SK-N-SH (cell line): Measurements from ENCODE around the gene LILRA1. TPM values are rescaled to one million over a fixed set of nuclear protein-coding genes. Genes with fewer than 3 reads are reported as not detected.

Experiments used
- CTCF ChIA-PET: fragments of 300-600, 350-600 bp; formaldehyde crosslinking; extraction: SDS; loops from one replicate; lab custom pipeline; 2021; lab: Yijun Ruan, JAX
- POLR2A ChIA-PET: fragments of 350-600 bp; sonication (Branson Sonifier 250); formaldehyde crosslinking; extraction: SDS; loops from one replicate; lab custom pipeline; 2020; ENCODE audit warnings: antibody characterized with exemption, inconsistent platforms; lab: Yijun Ruan, JAX
- DNase-seq: peaks from one replicate; pipeline ENCODE4 v3.0.0; 2012
- H2AFZ ChIP-seq: fragments of 200-600 bp; sonication (generic); 2 replicates; pipeline ENCODE4 v1.8.1; 2016; ENCODE audit warnings: antibody characterized with exemption, mild to moderate bottlenecking, low read depth
- H3F3A ChIP-seq: fragments of 200-600 bp; sonication (generic); replicated peaks from 2 replicates; pipeline ENCODE3; 2016; ENCODE audit warnings: antibody characterized with exemption, mild to moderate bottlenecking; ENCODE audit not compliant: insufficient read depth
- H3K27ac ChIP-seq, 2 experiments: fragments of 200-500 bp in 1 of 2; fragments of 200-600 bp in 1 of 2; sonication (Bioruptor generic) in 1 of 2; sonication (generic), shearing (Covaris generic) in 1 of 2; 2 replicates each; pipeline versions ENCODE4 v1.5.1 to v1.6.1; 2014 to 2016; ENCODE audit warnings: low read depth in 2 of 2, inconsistent platforms in 1 of 2, low read length in 1 of 2, mild to moderate bottlenecking in 1 of 2, mixed read lengths in 1 of 2
- H3K27me3 ChIP-seq: fragments of 200-600 bp; sonication (generic), shearing (Covaris generic); 2 replicates; pipeline ENCODE4 v1.6.1; 2016; ENCODE audit warnings: mixed run types; ENCODE audit not compliant: insufficient read depth
- H3K36me3 ChIP-seq, 2 experiments: fragments of 200-500 bp in 1 of 2; fragments of 200-600 bp in 1 of 2; sonication (Bioruptor generic) in 1 of 2; sonication (generic) in 1 of 2; replicated peaks in 1 of 2; 2 replicates each; pipeline versions ENCODE3 to v1.5.1; 2014 to 2016; ENCODE audit warnings: low read length in 1 of 2, mild to moderate bottlenecking in 1 of 2; ENCODE audit not compliant: insufficient read depth in 2 of 2, control insufficient read depth in 1 of 2
- H3K4me1 ChIP-seq, 2 experiments: fragments of 200-500 bp in 1 of 2; fragments of 200-600 bp in 1 of 2; sonication (Bioruptor generic) in 1 of 2; sonication (generic), shearing (Covaris generic) in 1 of 2; 2 replicates each; pipeline versions ENCODE4 v1.5.1 to v1.6.1; 2014 to 2016; ENCODE audit warnings: low read depth in 1 of 2, low read length in 1 of 2, mixed run types in 1 of 2; ENCODE audit not compliant: insufficient read depth in 2 of 2, control insufficient read depth in 1 of 2
- H3K4me2 ChIP-seq: fragments of 200-600 bp; sonication (generic), shearing (Covaris generic); 2 replicates; pipeline ENCODE4 v1.6.1; 2017; ENCODE audit warnings: mixed run types
- H3K4me3 ChIP-seq, 2 experiments: fragments of 200-500 bp in 1 of 2; fragments of 200-600 bp in 1 of 2; sonication (Bioruptor generic) in 1 of 2; sonication (generic), shearing (Covaris generic) in 1 of 2; 2 replicates each; pipeline versions ENCODE4 v1.5.1 to v1.8.1; 2014 to 2016; ENCODE audit warnings: low read depth in 2 of 2, inconsistent platforms in 1 of 2, low read length in 1 of 2, mild to moderate bottlenecking in 1 of 2, mixed read lengths in 1 of 2, moderate library complexity in 1 of 2
- H3K79me2 ChIP-seq: fragments of 200-600 bp; sonication (generic); 2 replicates; pipeline ENCODE4 v1.8.1; 2017; ENCODE audit warnings: mild to moderate bottlenecking; ENCODE audit not compliant: insufficient read depth
- H3K9ac ChIP-seq: fragments of 200-600 bp; sonication (generic); 2 replicates; pipeline ENCODE4 v1.6.1; 2017; ENCODE audit warnings: mixed run types
- H3K9me2 ChIP-seq: fragments of 200-600 bp; sonication (generic); 2 replicates; pipeline ENCODE4 v1.6.1; 2017; ENCODE audit warnings: mixed run types
- H3K9me3 ChIP-seq: fragments of 200-600 bp; sonication (generic); 2 replicates; pipeline ENCODE4 v1.6.1; 2017; ENCODE audit warnings: mixed run types, mild to moderate bottlenecking, moderate library complexity
- H4K20me1 ChIP-seq: fragments of 200-600 bp; sonication (generic); 2 replicates; pipeline ENCODE4 v1.6.1; 2017; ENCODE audit warnings: mild to moderate bottlenecking, mixed run types; ENCODE audit not compliant: insufficient read depth
- FOXM1 ChIP-seq: IDR thresholded peaks from 2 replicates; pipeline ENCODE4 v1.4.0; 2012; ENCODE audit warnings: low read depth, mild to moderate bottlenecking
- MEF2A ChIP-seq: IDR thresholded peaks from 2 replicates; pipeline ENCODE4 v1.4.0; 2012; ENCODE audit warnings: low read depth, borderline replicate concordance
- SIN3A ChIP-seq: IDR thresholded peaks from 2 replicates; pipeline ENCODE4 v1.6.1; 2012; ENCODE audit warnings: low read depth, mild to moderate bottlenecking, low read length, moderate library complexity, borderline replicate concordance
- TEAD4 ChIP-seq: IDR thresholded peaks from 2 replicates; pipeline ENCODE4 v1.4.0; 2012; ENCODE audit warnings: mild to moderate bottlenecking, borderline replicate concordance; ENCODE audit not compliant: insufficient read depth
- WGBS: methylation state at CpG from one replicate; pipeline ENCODE4 v1.1.6; 2017; ENCODE audit warnings: low lambda C conversion rate; 5-methylcytosine and 5-hydroxymethylcytosine counted together
- polyA plus RNA-seq, 3 experiments: library from polyadenylated mRNA; depleted of rRNA; stranded (reverse); fragments of >200 nt; gene quantifications; 2 replicates each; pipeline ENCODE4 v1.2.3, GENCODE V29; 2012
- small RNA-seq, 7 experiments: library from RNA; depleted of rRNA; stranded (forward); fragments of <200 nt; gene quantifications; one replicate each; pipeline ENCODE3, GENCODE V24; 2012
- TF ChIP-seq, protein P1 (sequence below): IDR thresholded peaks from 2 replicates; pipeline ENCODE4 v1.6.1; 2012; ENCODE audit warnings: mild to moderate bottlenecking, low read depth, low read length, moderate library complexity

Gene LILRA1
- polyA plus RNA-seq, 1 of the 3 experiments (the other 2 are of a cell fraction), result not detected

- no peak for TF ChIP-seq TEAD4
- no peak for TF ChIP-seq SIN3A
- TF ChIP-seq MEF2A, result no peak
- TF ChIP-seq, protein P1, sequence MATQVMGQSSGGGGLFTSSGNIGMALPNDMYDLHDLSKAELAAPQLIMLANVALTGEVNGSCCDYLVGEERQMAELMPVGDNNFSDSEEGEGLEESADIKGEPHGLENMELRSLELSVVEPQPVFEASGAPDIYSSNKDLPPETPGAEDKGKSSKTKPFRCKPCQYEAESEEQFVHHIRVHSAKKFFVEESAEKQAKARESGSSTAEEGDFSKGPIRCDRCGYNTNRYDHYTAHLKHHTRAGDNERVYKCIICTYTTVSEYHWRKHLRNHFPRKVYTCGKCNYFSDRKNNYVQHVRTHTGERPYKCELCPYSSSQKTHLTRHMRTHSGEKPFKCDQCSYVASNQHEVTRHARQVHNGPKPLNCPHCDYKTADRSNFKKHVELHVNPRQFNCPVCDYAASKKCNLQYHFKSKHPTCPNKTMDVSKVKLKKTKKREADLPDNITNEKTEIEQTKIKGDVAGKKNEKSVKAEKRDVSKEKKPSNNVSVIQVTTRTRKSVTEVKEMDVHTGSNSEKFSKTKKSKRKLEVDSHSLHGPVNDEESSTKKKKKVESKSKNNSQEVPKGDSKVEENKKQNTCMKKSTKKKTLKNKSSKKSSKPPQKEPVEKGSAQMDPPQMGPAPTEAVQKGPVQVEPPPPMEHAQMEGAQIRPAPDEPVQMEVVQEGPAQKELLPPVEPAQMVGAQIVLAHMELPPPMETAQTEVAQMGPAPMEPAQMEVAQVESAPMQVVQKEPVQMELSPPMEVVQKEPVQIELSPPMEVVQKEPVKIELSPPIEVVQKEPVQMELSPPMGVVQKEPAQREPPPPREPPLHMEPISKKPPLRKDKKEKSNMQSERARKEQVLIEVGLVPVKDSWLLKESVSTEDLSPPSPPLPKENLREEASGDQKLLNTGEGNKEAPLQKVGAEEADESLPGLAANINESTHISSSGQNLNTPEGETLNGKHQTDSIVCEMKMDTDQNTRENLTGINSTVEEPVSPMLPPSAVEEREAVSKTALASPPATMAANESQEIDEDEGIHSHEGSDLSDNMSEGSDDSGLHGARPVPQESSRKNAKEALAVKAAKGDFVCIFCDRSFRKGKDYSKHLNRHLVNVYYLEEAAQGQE, result no peak
- TF ChIP-seq FOXM1, result no peak
- no peak overlapping the region for H3K4me3 ChIP-seq
- H3K79me2 ChIP-seq, result no peaks in the 10 kb centered on the region
- WGBS, result 4% methylated on average over 6 of the region's 6 CpGs
- no peak overlapping the region for H3K4me2 ChIP-seq
- no peaks in the 10 kb centered on the region for H3K4me1 ChIP-seq
- no peaks in the 10 kb centered on the region for H3K9me3 ChIP-seq
- no peak overlapping the region for H3K27ac ChIP-seq
- no peaks in the 10 kb centered on the region for H3K36me3 ChIP-seq
- H4K20me1 ChIP-seq, result no peaks in the 10 kb centered on the region
- no peak overlapping the region for H2AFZ ChIP-seq
- no peak overlapping the region for H3K9ac ChIP-seq
- no peak for DNase-seq
- H3K27me3 ChIP-seq, result peaks cover 19% of the 10 kb centered on the region; the same call in 1 of the 2 replicates
- H3F3A ChIP-seq, result no peaks in the 10 kb centered on the region
- H3K9me2 ChIP-seq, result no peaks in the 10 kb centered on the region
- CTCF ChIA-PET, result interaction anchor here (6.2 kb wide), 1 partner anchor 23 kb away, joined by 48 read pairs; no protein-coding TSS in a partner anchor
- POLR2A ChIA-PET, result no interaction called here
Measured at GRCh38 chr19:54650108-54650655, 56.8 kb downstream of the LILRA1 start.

Small RNAs within 50 kb of the gene (small RNA-seq; reads per million reads assigned to genes)
- 0 reads per million in 7 experiments for gene AC245036.2
- gene AC245036.3, result 0 reads per million in 7 experiments
- gene MIR8061, result 0 reads per million in 7 experiments

Other genes with a start within 250 kb of the LILRA1 start
- gene LAIR1, start 228.7 kb upstream of the LILRA1 start, polyA plus RNA-seq (2012; rRNA removed), result not detected in 2 replicates
- 0.05 and 0.21 TPM in 2 replicates for gene TTYH1, start 178.2 kb upstream of the LILRA1 start, polyA plus RNA-seq (2012; rRNA removed)
- gene LENG8, start 144.4 kb upstream of the LILRA1 start, polyA plus RNA-seq (2012; rRNA removed), result 84.0 and 89.1 TPM in 2 replicates
- 0.20 and 0.21 TPM in 2 replicates for gene LENG9, start 129.9 kb upstream of the LILRA1 start, polyA plus RNA-seq (2012; rRNA removed)
- 10.8 and 13.5 TPM in 2 replicates for gene CDC42EP5, start 120.3 kb upstream of the LILRA1 start, polyA plus RNA-seq (2012; rRNA removed)
- not detected in 2 replicates for gene LAIR2, start 90.8 kb upstream of the LILRA1 start, polyA plus RNA-seq (2012; rRNA removed)
- not detected in 2 replicates for gene LILRA2, start 19.8 kb upstream of the LILRA1 start, polyA plus RNA-seq (2012; rRNA removed)
- gene LILRB1, start 36.9 kb downstream of the LILRA1 start, polyA plus RNA-seq (2012; rRNA removed), result not detected in 2 replicates
- gene LILRB4, start 69.4 kb downstream of the LILRA1 start, polyA plus RNA-seq (2012; rRNA removed), result not detected in 2 replicates
- not detected in 2 replicates for gene KIR3DL3, start 130.8 kb downstream of the LILRA1 start, polyA plus RNA-seq (2012; rRNA removed)
- not detected in 2 replicates for gene KIR2DL3, start 144.9 kb downstream of the LILRA1 start, polyA plus RNA-seq (2012; rRNA removed)
- gene KIR2DL1, start 176.2 kb downstream of the LILRA1 start, polyA plus RNA-seq (2012; rRNA removed), result not detected in 2 replicates
- gene KIR2DL4, start 210.0 kb downstream of the LILRA1 start, polyA plus RNA-seq (2012; rRNA removed), result not detected in 2 replicates
- not detected in 2 replicates for gene KIR3DL1, start 222.8 kb downstream of the LILRA1 start, polyA plus RNA-seq (2012; rRNA removed)
- gene KIR2DS4, start 239.0 kb downstream of the LILRA1 start, polyA plus RNA-seq (2012; rRNA removed), result not detected in 2 replicates